Fibroblast of villous mesenchyme (primary cell): ENCODE measurements around the gene ALDH1B1. TPM values are rescaled to one million over a fixed set of nuclear protein-coding genes. Genes with fewer than 3 reads are reported as not detected.

Experiments
- DNase-seq: peaks from one replicate; pipeline ENCODE4 v3.0.0-alpha.2; 2010; ENCODE audit warnings: low read depth
- H3K4me3 ChIP-seq: 2 replicates; pipeline ENCODE4 v1.5.1; 2011; ENCODE audit warnings: low read depth, mild to moderate bottlenecking, low read length
- total RNA-seq: library from RNA; depleted of rRNA; stranded (reverse); fragments of >200 nt; gene quantifications from 2 replicates; pipeline ENCODE4 v1.2.3, GENCODE V29; 2012
- TF ChIP-seq, protein P1 (sequence below): IDR thresholded peaks from 2 replicates; pipeline ENCODE4 v1.5.1; 2012; ENCODE audit warnings: low read depth, mild to moderate bottlenecking, low read length; ENCODE audit not compliant: insufficient read depth

The ALDH1B1 gene
- total RNA-seq, 1 donor: 74.3 TPM

DNA sequence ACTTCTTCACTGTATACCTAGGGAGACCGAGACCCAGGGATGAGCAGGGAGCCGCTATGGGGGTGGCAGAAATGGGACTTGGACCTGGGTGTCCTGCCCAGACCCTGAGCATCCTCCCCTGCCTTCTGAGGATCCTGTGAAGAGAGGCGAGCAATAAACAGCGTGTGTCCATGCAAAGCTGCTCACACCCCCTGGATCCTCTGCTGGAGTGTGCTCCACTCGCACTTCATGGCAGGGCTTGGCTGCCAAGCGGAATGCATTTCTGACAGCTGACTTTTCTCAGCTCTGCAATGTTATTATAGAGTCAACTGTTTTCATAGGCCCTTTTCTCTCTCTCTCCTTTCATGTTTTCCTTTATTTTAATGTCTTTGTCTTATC, 31.0 kb upstream of the ALDH1B1 start:
- TF ChIP-seq, protein P1, sequence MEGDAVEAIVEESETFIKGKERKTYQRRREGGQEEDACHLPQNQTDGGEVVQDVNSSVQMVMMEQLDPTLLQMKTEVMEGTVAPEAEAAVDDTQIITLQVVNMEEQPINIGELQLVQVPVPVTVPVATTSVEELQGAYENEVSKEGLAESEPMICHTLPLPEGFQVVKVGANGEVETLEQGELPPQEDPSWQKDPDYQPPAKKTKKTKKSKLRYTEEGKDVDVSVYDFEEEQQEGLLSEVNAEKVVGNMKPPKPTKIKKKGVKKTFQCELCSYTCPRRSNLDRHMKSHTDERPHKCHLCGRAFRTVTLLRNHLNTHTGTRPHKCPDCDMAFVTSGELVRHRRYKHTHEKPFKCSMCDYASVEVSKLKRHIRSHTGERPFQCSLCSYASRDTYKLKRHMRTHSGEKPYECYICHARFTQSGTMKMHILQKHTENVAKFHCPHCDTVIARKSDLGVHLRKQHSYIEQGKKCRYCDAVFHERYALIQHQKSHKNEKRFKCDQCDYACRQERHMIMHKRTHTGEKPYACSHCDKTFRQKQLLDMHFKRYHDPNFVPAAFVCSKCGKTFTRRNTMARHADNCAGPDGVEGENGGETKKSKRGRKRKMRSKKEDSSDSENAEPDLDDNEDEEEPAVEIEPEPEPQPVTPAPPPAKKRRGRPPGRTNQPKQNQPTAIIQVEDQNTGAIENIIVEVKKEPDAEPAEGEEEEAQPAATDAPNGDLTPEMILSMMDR: no peak
- no peak overlapping the region for H3K4me3 ChIP-seq
- DNase-seq: no peak

DNA sequence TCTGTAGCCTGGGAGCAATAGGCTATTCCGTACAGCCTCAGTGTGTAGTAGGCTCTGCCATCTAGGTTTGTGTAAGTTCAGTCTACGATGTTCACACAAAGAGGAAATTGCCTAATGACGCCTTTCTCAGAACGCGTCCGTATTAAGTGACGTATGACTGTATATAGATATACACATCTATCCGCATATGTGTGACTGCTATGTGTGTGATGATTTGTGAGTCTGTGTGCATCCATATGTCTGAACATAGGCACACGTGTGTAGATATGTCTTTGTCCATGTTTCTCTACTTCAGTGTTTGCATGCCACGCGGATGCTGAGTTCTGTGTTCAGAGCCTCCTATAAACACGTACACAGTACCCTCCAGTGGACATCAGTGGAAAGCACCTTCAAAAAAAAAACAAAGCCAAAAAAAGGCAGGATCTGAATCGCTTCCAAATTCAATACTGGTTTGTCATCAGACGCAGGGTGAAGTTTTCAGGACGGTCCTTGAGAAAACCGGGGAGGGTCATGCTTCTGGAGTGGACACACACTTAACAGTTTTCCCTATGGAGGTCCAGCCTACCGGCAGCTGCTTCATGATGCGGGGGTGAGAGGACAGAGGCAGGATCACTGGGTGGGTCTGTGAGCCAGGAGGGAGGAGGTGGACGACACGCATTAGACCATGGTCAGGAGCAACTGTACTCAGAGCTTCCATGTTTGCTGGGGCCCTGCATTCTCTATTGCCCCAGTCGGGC, 29.5 kb upstream of the ALDH1B1 start:
- DNase-seq: peak; percentile 73
- TF ChIP-seq, protein P1: peak; percentile 74
- H3K4me3 ChIP-seq: peak overlapping the region; percentile 21

DNA sequence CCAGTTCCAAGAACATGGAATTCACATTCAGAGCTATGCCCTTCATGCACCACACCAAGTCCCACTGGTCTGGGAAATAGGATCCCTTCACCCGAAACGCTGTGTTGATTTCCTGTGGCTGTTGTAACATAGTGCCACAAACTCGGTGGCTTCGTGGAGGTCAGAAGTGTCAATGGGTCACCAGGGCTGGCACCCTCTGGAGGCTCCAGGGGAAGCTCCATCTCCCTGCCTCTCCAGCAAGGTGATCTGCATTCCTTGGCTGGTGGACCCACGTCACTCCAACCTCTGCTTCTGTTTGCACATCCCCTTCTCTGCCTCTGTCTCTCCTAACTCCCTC, 28.9 kb upstream of the ALDH1B1 start:
- TF ChIP-seq, protein P1: no peak
- no peak for DNase-seq

DNA sequence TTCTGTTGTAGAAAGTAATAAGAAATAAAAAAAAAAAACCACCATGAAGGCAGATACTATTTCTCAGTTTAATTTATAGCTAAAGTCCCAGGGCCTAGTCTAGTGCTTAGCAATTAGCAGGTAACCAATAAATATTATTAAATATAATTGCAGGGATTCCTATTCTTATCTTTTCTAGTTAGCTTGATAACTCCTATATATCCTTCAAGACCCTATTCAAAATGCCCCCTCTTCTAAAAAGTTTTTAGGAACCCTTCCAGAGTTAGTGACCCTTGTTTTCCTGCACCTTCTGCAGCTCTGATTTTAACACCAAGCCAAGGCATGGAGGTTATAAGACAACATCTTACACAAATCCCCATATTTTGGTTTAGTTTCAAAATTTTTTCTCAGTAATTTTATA, 24.6 kb upstream of the ALDH1B1 start:
- TF ChIP-seq, protein P1: no peak
- no peak for DNase-seq
- no peak overlapping the region for H3K4me3 ChIP-seq

More for the DNA sequence above, 28.9 kb upstream of the ALDH1B1 start:
- H3K4me3 ChIP-seq: no peak overlapping the region

DNA sequence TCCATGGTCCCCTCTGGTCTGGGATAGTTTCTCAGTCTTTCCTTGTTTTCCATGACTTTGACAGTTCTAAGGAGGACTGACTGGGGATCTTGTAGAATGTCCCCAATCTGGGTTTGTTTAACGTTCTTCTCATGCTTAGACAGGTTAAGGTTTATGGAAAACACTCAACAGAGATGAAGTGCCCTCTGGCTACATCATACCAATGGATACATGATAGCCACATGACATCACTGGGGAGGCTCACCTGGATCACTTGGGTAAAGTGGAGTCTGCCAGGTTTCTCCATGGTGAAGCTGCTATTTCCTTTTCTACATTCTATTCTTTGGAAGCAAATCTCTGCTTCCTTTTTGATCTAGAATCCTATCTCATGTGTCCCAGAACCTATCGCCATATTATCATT, 23.8 kb upstream of the ALDH1B1 start:
- TF ChIP-seq, protein P1: no peak
- DNase-seq: no peak
- no peak overlapping the region for H3K4me3 ChIP-seq

DNA sequence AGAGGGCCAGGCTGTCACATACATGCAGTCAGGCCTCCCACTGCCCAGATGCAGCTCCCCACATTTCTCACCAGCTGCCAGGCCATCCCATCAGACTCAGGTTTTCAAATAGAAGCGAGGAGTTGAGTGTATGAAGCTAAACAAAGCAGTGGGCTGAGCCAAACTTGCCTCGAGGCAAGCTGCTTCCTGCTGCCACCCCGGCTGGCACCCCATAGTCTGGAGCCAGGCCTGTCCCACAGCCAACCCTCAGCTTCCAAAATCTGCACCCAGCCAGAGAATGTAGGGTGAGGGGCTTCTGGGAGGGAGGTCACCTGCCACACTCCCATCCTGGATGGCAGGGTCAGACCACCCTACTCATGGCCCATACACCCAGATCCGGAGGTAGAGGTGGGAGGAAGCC, 22.3 kb upstream of the ALDH1B1 start:
- H3K4me3 ChIP-seq: no peak overlapping the region
- TF ChIP-seq, protein P1: no peak
- no peak for DNase-seq

DNA sequence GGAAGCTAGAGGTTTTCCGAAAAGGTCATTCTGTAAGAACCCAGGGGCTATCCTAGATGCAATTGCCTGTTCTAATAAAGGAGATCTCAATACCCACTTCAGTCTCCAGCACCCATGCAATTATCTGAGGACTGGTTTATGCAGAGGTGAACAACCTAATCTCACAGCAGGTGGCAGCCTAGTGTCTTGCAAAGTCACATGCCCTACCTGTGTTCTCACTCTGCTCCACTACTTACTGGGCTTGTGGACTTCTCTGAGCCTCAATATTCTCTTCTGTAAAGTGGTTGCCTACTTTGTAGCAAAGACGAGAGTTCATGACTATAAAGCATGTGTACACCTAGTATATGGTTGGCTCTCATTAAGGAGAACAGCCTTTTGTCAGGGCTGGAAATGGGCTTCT, 21.0 kb upstream of the ALDH1B1 start:
- H3K4me3 ChIP-seq: no peak overlapping the region
- DNase-seq: peak; percentile 25
- TF ChIP-seq, protein P1: peak; percentile 28
